Endothelial cell of umbilical vein (primary cell): ENCODE results near the gene MT1HL1. TPM values are rescaled to one million over a fixed set of nuclear protein-coding genes. Genes with fewer than 3 reads are reported as not detected.

ENCODE experiments used
- BruUV-seq: library from RNA; stranded (reverse); fragments of 400-500 nt; replicated peaks from 2 replicates; lab custom pipeline; 2021; lab: Mats Ljungman, UMichigan
- CTCF ChIA-PET: fragments of 300-600, 350-600 bp; sonication (Branson Sonifier 250); formaldehyde crosslinking; loops from one replicate; lab custom pipeline; 2021; ENCODE audit warnings: antibody characterized with exemption, inconsistent platforms; lab: Charles Lee
- POLR2A ChIA-PET: fragments of 300-600, 350-600 bp; sonication (Branson Sonifier 250); formaldehyde crosslinking; loops from one replicate; lab custom pipeline; 2021; ENCODE audit warnings: antibody characterized with exemption, inconsistent platforms; lab: Charles Lee
- DNase-seq: peaks from one replicate; pipeline ENCODE4 v3.0.0-alpha.2; 2011; ENCODE audit warnings: low read depth, low spot score
- FAIRE-seq: peaks from 2 replicates; lab custom pipeline; 2011; peaks lifted over from hg19 to GRCh38; lab: Jason Lieb, UNC
- H2AFZ ChIP-seq: 2 replicates; pipeline ENCODE4 v1.6.0; 2012; ENCODE audit warnings: low read depth, low read length, control low read depth, inconsistent platforms
- H3K27ac ChIP-seq: 2 replicates; pipeline ENCODE4 v1.5.1; 2011; ENCODE audit warnings: low read depth, mild to moderate bottlenecking, control low read depth, low read length, moderate library complexity; ENCODE audit not compliant: insufficient read depth
- H3K27me3 ChIP-seq, 2 experiments: 2 replicates each; pipeline versions ENCODE4 v1.6.0 to v1.6.1; 2011; ENCODE audit warnings: low read length in 2 of 2, mixed read lengths in 1 of 2; ENCODE audit not compliant: control insufficient read depth in 2 of 2, insufficient read depth in 2 of 2
- H3K36me3 ChIP-seq, 2 experiments: 2 replicates in 1 of 2; 3 replicates in 1 of 2; pipeline ENCODE4 v1.5.1; 2011; ENCODE audit warnings: low read length in 2 of 2, mild to moderate bottlenecking in 1 of 2, moderate library complexity in 1 of 2; ENCODE audit not compliant: control insufficient read depth in 2 of 2, insufficient read depth in 2 of 2; ENCODE audit errors: extremely low read depth in 1 of 2
- H3K4me1 ChIP-seq: 3 replicates; pipeline ENCODE4 v1.5.1; 2011; ENCODE audit warnings: mild to moderate bottlenecking, low read length; ENCODE audit not compliant: control insufficient read depth, insufficient read depth; ENCODE audit errors: extremely low read depth
- H3K4me2 ChIP-seq: 2 replicates; pipeline ENCODE4 v1.6.1; 2011; ENCODE audit warnings: low read length, control low read depth, mixed read lengths; ENCODE audit not compliant: insufficient read depth
- H3K4me3 ChIP-seq, 3 experiments: fragments of 200-600 bp in 1 of 3; sonication (generic), shearing (Covaris generic) in 1 of 3; replicated peaks in 1 of 3; 2 replicates each; pipeline ENCODE4 v1.5.1; 2011 to 2016; ENCODE audit warnings: control low read depth in 3 of 3, low read length in 3 of 3, mild to moderate bottlenecking in 2 of 3, inconsistent platforms in 1 of 3, low read depth in 1 of 3, moderate library complexity in 1 of 3; ENCODE audit not compliant: insufficient read depth in 1 of 3
- H3K79me2 ChIP-seq: 2 replicates; pipeline ENCODE4 v1.6.0; 2012; ENCODE audit warnings: low read length, inconsistent platforms; ENCODE audit not compliant: control insufficient read depth, insufficient read depth
- H3K9ac ChIP-seq: replicated peaks from 2 replicates; pipeline ENCODE3; 2011; ENCODE audit warnings: low read length, control low read depth; ENCODE audit not compliant: insufficient read depth; ENCODE audit errors: extremely low read depth
- H3K9me1 ChIP-seq: replicated peaks from 3 replicates; pipeline ENCODE4 v1.6.0; 2011; ENCODE audit warnings: mild to moderate bottlenecking, low read length; ENCODE audit not compliant: control insufficient read depth, insufficient read depth; ENCODE audit errors: extremely low read depth
- H3K9me3 ChIP-seq: replicated peaks from 2 replicates; pipeline ENCODE4 v1.5.1; 2012; ENCODE audit warnings: low read length, inconsistent platforms; ENCODE audit not compliant: control insufficient read depth, insufficient read depth
- H4K20me1 ChIP-seq: replicated peaks from 2 replicates; pipeline ENCODE3; 2011; ENCODE audit warnings: mild to moderate bottlenecking, low read length; ENCODE audit not compliant: control insufficient read depth, insufficient read depth; ENCODE audit errors: extremely low read depth
- EZH2 ChIP-seq: IDR thresholded peaks from 2 replicates; pipeline ENCODE4 v1.6.1; 2012; ENCODE audit warnings: borderline replicate concordance, low read depth, mild to moderate bottlenecking, moderate library complexity, low read length, inconsistent platforms; ENCODE audit not compliant: severe bottlenecking
- FOS ChIP-seq: IDR thresholded peaks from 2 replicates; pipeline ENCODE4 v1.6.1; 2011; ENCODE audit warnings: mild to moderate bottlenecking, low read length, moderate library complexity, borderline replicate concordance; ENCODE audit not compliant: insufficient read depth
- GATA2 ChIP-seq: IDR thresholded peaks from 2 replicates; pipeline ENCODE4 v1.7.0; 2011; ENCODE audit warnings: low read depth, mild to moderate bottlenecking, moderate library complexity, mixed read lengths, low read length; ENCODE audit not compliant: insufficient read length, insufficient read depth
- JUN ChIP-seq: IDR thresholded peaks from 2 replicates; pipeline ENCODE4 v1.6.1; 2011; ENCODE audit warnings: borderline replicate concordance, low read depth; ENCODE audit not compliant: insufficient read length, insufficient read depth
- MAX ChIP-seq: IDR thresholded peaks from 2 replicates; pipeline ENCODE4 v1.6.1; 2011; ENCODE audit not compliant: insufficient read depth, insufficient read length
- dilution Hi-C: fragments of 300-500 bp; cut with MboI; formaldehyde crosslinking; loops from one replicate; pipeline ENCODE4 v1.15.0; 2019; ENCODE audit warnings: low sequenced_read_pairs; ENCODE audit not compliant: extremely low pct_ligation_motif_present
- intact Hi-C: fragments of 100-400 bp; cut with micrococcal nuclease; formaldehyde crosslinking; loops from one replicate; pipeline ENCODE4 v1.10.0; 2022
- polyA plus RNA-seq, 4 experiments: library from polyadenylated mRNA; depleted of rRNA in 3 of 4; stranded (reverse) in 3 of 4; unstranded in 1 of 4; fragments of >200 nt; gene quantifications; 2 replicates each; pipeline versions ENCODE4 v1.2.1 to v1.2.3, GENCODE V29; 2011 to 2012; ENCODE audit warnings: missing spikeins in 1 of 4
- total RNA-seq: library from RNA; stranded (reverse); gene quantifications from 2 replicates; pipeline ENCODE4 v1.2.3, GENCODE V29; 2021
- TF ChIP-seq, protein P1 (sequence below), 2 donors: IDR thresholded peaks; 1 replicate in 1 of 2; 2 replicates in 1 of 2; pipeline ENCODE4 v1.5.1; 2011; ENCODE audit warnings: low read length in 2 of 2, mild to moderate bottlenecking in 2 of 2, moderate library complexity in 2 of 2, control low read depth in 1 of 2, inconsistent platforms in 1 of 2, low read depth in 1 of 2; ENCODE audit not compliant: insufficient read depth in 1 of 2; ENCODE audit errors: extremely low read depth in 1 of 2

Gene MT1HL1
- total and polyA plus RNA-seq, 2 donors (not counting 3 experiments of a cell fraction or from before 2014, with no cell fraction given), result not detected

GRCh38 chr1:236978740-236979139, 25.5 kb downstream of the MT1HL1 start:
- H3K9me3 ChIP-seq, result peaks cover 4% of the 10 kb centered on the region
- no peaks in the 10 kb centered on the region for H3K27me3 ChIP-seq
- no peak for DNase-seq
- no peaks in the 10 kb centered on the region for H3K36me3 ChIP-seq
- dilution Hi-C loops, result no loop called here
- no peaks in the 10 kb centered on the region for H3K4me1 ChIP-seq
- no peak for FAIRE-seq
- no peak overlapping the region for H2AFZ ChIP-seq
- H3K4me2 ChIP-seq, result no peak overlapping the region
- H3K9ac ChIP-seq, result no peak overlapping the region
- no peaks in the 10 kb centered on the region for H3K9me1 ChIP-seq
- intact Hi-C loops, result no loop called here
- no peak overlapping the region for H3K4me3 ChIP-seq
- BruUV-seq, result no TSS peak
- TF ChIP-seq GATA2 (no peak), MAX (no peak), FOS (no peak), EZH2 (no peak), JUN (no peak)
- TF ChIP-seq, protein P1, sequence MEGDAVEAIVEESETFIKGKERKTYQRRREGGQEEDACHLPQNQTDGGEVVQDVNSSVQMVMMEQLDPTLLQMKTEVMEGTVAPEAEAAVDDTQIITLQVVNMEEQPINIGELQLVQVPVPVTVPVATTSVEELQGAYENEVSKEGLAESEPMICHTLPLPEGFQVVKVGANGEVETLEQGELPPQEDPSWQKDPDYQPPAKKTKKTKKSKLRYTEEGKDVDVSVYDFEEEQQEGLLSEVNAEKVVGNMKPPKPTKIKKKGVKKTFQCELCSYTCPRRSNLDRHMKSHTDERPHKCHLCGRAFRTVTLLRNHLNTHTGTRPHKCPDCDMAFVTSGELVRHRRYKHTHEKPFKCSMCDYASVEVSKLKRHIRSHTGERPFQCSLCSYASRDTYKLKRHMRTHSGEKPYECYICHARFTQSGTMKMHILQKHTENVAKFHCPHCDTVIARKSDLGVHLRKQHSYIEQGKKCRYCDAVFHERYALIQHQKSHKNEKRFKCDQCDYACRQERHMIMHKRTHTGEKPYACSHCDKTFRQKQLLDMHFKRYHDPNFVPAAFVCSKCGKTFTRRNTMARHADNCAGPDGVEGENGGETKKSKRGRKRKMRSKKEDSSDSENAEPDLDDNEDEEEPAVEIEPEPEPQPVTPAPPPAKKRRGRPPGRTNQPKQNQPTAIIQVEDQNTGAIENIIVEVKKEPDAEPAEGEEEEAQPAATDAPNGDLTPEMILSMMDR (IDR thresholded peaks at IDR 0.05; ENCODE audit: extremely low read depth in 1 of 2, insufficient read depth in 1 of 2, low read depth in 1 of 2, low read length in 2 of 2), result no peak
- no peaks in the 10 kb centered on the region for H4K20me1 ChIP-seq
- CTCF ChIA-PET, result no interaction called here
- POLR2A ChIA-PET, result no interaction called here
- H3K79me2 ChIP-seq, result no peaks in the 10 kb centered on the region
- no peak overlapping the region for H3K27ac ChIP-seq
